Neural progenitor cell (in vitro differentiated cells): ENCODE measurements around the gene MAP3K19.

Source experiments
- CTCF ChIP-seq: fragments of 200-600 bp; sonication (generic); IDR thresholded peaks from 2 replicates; pipeline ENCODE4 v1.5.1; 2017; ENCODE audit warnings: antibody characterized with exemption, mild to moderate bottlenecking
- EZH2phosphoT487 ChIP-seq: fragments of 200-600 bp; sonication (generic); IDR thresholded peaks from 2 replicates; pipeline ENCODE4 v1.6.1; 2017; ENCODE audit warnings: antibody characterized with exemption

GRCh38 chr2:134957477-134957876, 89.8 kb downstream of the MAP3K19 start:
- no peak for TF ChIP-seq CTCF
- TF ChIP-seq EZH2phosphoT487: no peak
